GM19438 (cell line): ENCODE results near the gene LAX1.

Source experiments
- ATAC-seq: cut with Tn5 transposase; IDR thresholded peaks from one replicate; pipeline ENCODE4 v1.9.1; 2021; ENCODE audit warnings: low read depth; ENCODE audit not compliant: unreplicated experiment

LAX1 gene

DNA sequence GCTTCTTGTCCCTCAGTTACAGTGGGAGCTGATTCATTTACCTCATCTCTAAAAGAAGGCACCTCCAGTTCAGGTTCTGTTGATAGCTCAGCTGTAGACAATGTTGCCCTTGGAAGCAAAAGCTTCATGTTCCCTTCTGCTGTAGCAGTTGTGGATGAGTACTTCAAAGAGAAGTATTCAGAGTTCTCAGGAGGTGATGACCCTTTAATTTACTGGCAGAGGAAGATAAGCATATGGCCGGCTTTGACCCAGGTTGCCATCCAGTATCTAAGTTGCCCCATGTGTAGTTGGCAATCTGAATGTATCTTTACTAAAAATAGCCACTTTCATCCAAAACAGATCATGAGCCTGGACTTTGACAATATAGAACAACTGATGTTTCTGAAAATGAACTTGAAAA lies 35.0 kb downstream of the LAX1 start:
- ATAC-seq: no peak

DNA sequence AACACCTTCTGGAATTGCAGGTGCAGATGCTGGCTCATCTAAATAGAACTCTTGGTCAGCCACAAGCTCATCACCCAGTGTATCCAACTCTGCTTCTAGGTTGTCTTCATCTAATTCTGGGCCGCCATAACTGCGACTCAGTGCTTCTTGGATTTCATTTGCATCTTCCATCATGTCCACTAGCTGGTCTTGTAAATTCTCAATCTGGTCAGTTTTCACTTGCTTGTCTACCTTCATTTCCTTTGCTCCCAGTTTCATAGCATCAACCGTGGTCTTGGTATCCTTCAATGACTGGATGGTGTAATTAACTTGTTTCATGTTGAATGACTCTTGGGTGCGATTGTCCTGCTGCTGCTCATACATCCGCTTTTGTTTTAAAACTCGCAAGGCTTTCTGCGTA lies 40.7 kb downstream of the LAX1 start:
- ATAC-seq: no peak

DNA sequence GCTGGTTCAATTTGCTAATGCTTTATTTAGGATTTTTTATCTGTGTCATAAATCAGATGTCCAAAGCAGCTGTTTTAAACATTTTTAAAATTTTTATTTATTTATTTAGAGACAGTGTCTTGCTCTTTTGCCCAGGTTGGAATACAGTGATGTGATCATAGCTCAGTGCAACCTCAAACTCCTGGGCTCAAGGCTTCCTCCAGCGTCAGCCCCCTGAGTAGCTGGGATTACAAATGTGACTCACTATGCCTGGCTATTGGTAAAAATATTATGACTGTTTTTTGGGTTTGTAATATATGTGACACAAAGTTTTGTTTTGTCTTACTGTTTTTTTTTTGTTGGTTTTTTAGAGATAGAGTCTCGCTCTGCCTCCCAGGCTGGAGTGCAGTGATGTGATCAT lies 42.2 kb downstream of the LAX1 start:
- no peak for ATAC-seq

DNA sequence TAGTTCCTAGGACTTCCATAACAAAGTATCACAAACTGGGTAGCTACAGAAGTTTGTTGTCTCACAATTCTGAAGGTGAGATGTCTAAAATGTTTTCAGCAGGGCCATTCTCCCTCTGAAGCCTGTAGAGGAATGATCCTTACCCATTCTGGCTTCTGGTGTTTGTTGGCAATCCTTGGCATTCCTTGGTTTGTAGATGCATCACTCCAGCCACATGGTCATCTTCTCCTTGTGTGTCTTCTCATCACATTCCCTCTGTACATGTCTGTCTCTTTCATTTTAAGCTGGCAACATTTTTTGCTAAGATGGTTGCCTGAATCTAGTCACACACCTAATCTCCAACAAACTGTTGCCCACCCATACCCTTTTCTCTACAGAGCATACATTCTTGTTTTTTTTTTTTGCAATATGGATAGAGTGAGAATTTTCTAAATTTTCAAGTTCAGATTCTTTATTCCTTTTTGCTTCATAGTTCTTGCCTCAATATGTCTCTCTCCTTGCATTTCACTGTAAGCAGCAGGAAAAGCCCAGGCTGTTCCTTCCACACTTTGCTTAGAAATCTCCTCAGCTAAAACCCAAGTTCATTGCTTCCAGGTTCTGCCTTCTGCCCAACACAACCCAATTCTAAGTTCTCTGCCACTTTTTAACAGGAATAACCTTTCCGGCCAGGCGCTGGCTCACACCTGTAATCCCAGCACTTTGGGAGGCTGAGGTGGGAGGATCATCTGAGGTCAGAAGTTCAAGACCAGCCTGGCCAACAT lies 48.8 kb downstream of the LAX1 start:
- ATAC-seq: no peak

DNA sequence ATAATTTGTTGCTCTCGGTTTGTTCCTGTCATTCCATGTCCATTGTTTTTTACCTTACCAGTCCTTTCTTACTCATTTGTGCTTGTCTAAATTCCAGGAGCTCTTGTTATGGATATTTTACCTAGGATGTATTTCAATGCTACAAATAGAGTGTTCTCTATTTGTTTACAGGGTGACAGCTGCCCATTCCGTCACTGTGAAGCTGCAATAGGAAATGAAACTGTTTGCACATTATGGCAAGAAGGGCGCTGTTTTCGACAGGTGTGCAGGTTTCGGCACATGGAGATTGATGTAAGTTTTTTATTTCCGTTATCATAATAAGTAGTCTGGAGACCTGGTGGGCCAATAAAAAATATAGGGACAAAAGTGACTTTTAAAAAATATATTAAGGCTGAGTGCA lies 53.4 kb downstream of the LAX1 start:
- no peak for ATAC-seq

DNA sequence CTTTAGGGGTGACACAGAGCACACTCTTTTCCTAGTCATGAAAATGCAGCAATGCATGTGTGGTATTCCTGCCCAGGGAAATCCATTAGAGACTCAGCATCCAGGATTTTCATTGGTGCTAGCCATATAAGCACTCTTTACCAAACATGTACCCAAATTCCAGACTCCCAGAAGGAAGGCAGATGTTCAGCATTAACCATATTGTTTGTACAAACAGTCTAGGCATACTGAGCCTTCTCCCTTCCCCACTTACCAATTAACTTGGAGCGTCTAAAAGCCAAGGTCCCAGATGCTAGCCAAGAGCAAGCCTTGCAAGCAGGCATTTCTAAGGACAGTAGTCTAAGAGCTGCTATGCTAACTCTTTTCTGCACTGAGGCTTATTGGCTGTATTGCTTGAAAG lies 58.3 kb downstream of the LAX1 start:
- ATAC-seq: no peak
